A673 (cell line): ENCODE data around the gene PNPT1. TPM values are rescaled to one million over a fixed set of nuclear protein-coding genes. Genes with fewer than 3 reads are reported as not detected.

Experiments used
- BruUV-seq: library from RNA; stranded (reverse); fragments of 400-500 nt; replicated peaks from 2 replicates; lab custom pipeline; 2021; lab: Mats Ljungman, UMichigan
- CTCF ChIA-PET: fragments of 300-600 bp; sonication (Branson Sonifier 250); formaldehyde crosslinking; loops from one replicate; lab custom pipeline; 2022; ENCODE audit warnings: antibody characterized with exemption; lab: Charles Lee
- POLR2A ChIA-PET: fragments of 300-600 bp; sonication (Branson Sonifier 250); formaldehyde crosslinking; loops from one replicate; lab custom pipeline; 2022; ENCODE audit warnings: antibody characterized with exemption; ENCODE audit not compliant: low non-redundant PET; lab: Charles Lee
- DNase-seq: peaks from one replicate; pipeline ENCODE4 v3.0.0-alpha.2; 2015; ENCODE audit warnings: low spot score
- H3K27ac ChIP-seq: fragments of 200-600 bp; sonication (generic); 2 replicates; pipeline ENCODE4 v1.5.1; 2016; ENCODE audit warnings: mixed run types, low read depth, mild to moderate bottlenecking, mixed read lengths, antibody characterized with exemption, low read length; ENCODE audit not compliant: poor library complexity, severe bottlenecking
- H3K27me3 ChIP-seq: fragments of 200-600 bp; sonication (generic); replicated peaks from 2 replicates; pipeline ENCODE4 v1.6.1; 2017; ENCODE audit warnings: mixed run types, low read depth, mild to moderate bottlenecking, mixed read lengths, antibody characterized with exemption, low read length; ENCODE audit not compliant: insufficient read depth, poor library complexity
- H3K36me3 ChIP-seq: fragments of 200-600 bp; sonication (generic); 2 replicates; pipeline ENCODE4 v1.6.1; 2016; ENCODE audit warnings: mixed run types, mild to moderate bottlenecking, mixed read lengths, antibody characterized with exemption, low read length; ENCODE audit not compliant: insufficient read depth, poor library complexity, severe bottlenecking
- H3K4me1 ChIP-seq: fragments of 200-600 bp; sonication (generic); 2 replicates; pipeline ENCODE4 v1.6.1; 2017; ENCODE audit warnings: mixed run types, mild to moderate bottlenecking, mixed read lengths, antibody characterized with exemption, low read length; ENCODE audit not compliant: insufficient read depth, poor library complexity, severe bottlenecking
- H3K4me3 ChIP-seq: fragments of 200-600 bp; sonication (generic); 2 replicates; pipeline ENCODE4 v1.5.1; 2016; ENCODE audit warnings: low read depth, mixed run types, mild to moderate bottlenecking, mixed read lengths, low read length; ENCODE audit not compliant: poor library complexity, severe bottlenecking
- H3K9me3 ChIP-seq: fragments of 200-600 bp; sonication (generic); 2 replicates; pipeline ENCODE4 v1.6.1; 2016; ENCODE audit warnings: mixed run types, low read depth, mild to moderate bottlenecking, mixed read lengths, antibody characterized with exemption, low read length; ENCODE audit not compliant: poor library complexity, severe bottlenecking
- CTCF ChIP-seq: fragments of 300-800, 200-600 bp; sonication (generic); conservative IDR thresholded peaks from 2 replicates; pipeline ENCODE4 v1.5.1; 2017; ENCODE audit warnings: low read depth, mild to moderate bottlenecking, antibody characterized with exemption, low read length, moderate library complexity, mixed read lengths
- EZH2 ChIP-seq: fragments of 200-600 bp; sonication (generic); IDR thresholded peaks from 2 replicates; pipeline ENCODE4 v1.6.1; 2017; ENCODE audit warnings: borderline replicate concordance, low read depth, mild to moderate bottlenecking, mixed read lengths, antibody characterized with exemption, low read length; ENCODE audit not compliant: poor library complexity, severe bottlenecking
- intact Hi-C: fragments of 100-400 bp; cut with micrococcal nuclease; formaldehyde crosslinking; loops from one replicate; pipeline ENCODE4 v1.10.0; 2022; ENCODE audit not compliant: unreplicated experiment
- total RNA-seq: library from RNA; stranded (reverse); gene quantifications from 2 replicates; pipeline ENCODE4 v1.2.3, GENCODE V29; 2021

Gene PNPT1
- total RNA-seq, 1 experiment from 2014 or later: 53.3 TPM

- no peak for TF ChIP-seq EZH2
- TF ChIP-seq CTCF: no peak
- no peaks in the 10 kb centered on the region for H3K9me3 ChIP-seq
- ChIA-PET CTCF (no interaction called here), POLR2A (no interaction called here)
- peaks cover 6% of the 10 kb centered on the region for H3K27me3 ChIP-seq
- no peaks in the 10 kb centered on the region for H3K36me3 ChIP-seq
- no peak overlapping the region for H3K27ac ChIP-seq
- no TSS peak for BruUV-seq
- no peaks in the 10 kb centered on the region for H3K4me1 ChIP-seq
- no peak for DNase-seq
- intact Hi-C loops: no loop called here
- H3K4me3 ChIP-seq: no peak overlapping the region
Observed at GRCh38 chr2:55729136-55729685, 35.6 kb upstream of the PNPT1 start.

GRCh38 chr2:55721596-55722215 lies 28.1 kb upstream of the PNPT1 start:
- ChIA-PET CTCF (no interaction called here), POLR2A (no interaction called here)
- intact Hi-C loops: no loop called here
- peaks cover 12% of the 10 kb centered on the region for H3K27me3 ChIP-seq
- no peaks in the 10 kb centered on the region for H3K4me1 ChIP-seq
- no TSS peak for BruUV-seq
- no peaks in the 10 kb centered on the region for H3K9me3 ChIP-seq
- no peak for DNase-seq
- H3K4me3 ChIP-seq: no peak overlapping the region
- no peaks in the 10 kb centered on the region for H3K36me3 ChIP-seq
- TF ChIP-seq EZH2 (no peak), CTCF (no peak)
- H3K27ac ChIP-seq: no peak overlapping the region

GRCh38 chr2:55720417-55720816 lies 26.8 kb upstream of the PNPT1 start:
- POLR2A ChIA-PET: no interaction called here
- intact Hi-C loops: no loop called here
- Histone ChIP-seq H3K36me3 (no peaks in the 10 kb centered on the region), H3K27ac (no peak overlapping the region), H3K4me3 (no peak overlapping the region), H3K4me1 (no peaks in the 10 kb centered on the region), H3K27me3 (peaks cover 12% of the 10 kb centered on the region), H3K9me3 (no peaks in the 10 kb centered on the region)
- CTCF ChIA-PET: no interaction called here
- DNase-seq: no peak
- no peak for TF ChIP-seq EZH2
- TF ChIP-seq CTCF: no peak
- BruUV-seq: no TSS peak
